ENCODE measurements around the gene ZFYVE19.

Gene ZFYVE19

DNA sequence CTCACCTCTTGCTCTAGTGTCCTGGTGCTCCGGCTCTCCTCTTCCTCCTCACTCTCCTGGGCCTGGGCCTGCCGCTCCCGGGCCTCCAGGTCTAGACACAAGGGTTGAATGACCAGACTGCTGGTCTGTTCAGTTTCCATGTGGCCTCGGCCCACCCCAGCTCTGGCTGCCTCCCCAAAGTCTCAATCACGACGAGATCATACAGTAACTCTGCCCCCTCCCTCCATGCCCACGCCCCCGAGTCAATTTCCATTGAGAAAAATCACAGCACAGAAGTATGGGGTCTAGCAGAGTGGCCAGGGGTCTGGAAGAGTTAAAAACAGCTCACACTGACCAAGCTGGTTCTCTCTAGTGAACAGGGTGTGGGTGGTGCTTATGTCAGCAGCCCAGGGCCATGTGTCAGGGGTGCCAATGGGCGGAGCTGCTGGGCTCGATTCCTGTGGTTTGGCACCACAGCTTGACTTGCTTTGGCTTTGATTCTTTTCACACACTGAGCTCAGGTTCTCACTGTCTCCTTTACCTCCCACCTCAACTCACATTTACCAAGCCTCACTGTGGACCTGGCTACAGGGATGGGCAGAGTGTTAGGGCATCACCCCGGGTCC lies 30.2 kb upstream of the ZFYVE19 start:
- peak; percentile 46 for DNase-seq

DNA sequence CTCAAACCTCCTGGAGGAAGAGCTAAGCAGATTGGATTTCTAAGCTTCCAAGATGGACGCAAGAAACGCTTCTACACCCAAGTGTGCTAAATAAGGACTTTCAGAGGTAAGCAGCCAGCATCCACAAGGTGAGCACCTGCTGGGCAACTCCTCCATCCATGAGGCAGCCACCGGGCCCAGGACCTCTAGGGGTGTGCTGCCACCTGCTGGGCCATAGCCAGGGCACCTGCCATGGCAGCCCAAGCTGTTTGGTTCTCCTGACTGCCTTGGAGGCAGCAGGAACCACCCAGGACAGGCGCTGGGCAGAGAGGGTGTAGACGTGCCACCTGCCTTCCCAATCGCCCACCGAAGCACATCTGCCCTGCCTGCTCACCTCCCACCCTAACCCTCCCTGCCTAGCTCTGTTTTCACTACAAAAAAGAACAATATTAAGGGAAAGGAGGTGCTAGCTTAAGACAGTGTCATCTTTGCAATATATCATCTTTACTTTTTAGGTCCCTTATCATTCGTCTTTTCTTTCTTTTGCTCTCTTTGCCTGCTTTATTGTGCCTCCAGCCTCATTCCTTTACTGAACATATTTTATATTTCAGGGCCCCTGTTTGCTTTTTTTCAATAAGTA lies 24.2 kb upstream of the ZFYVE19 start:
- DNase-seq: peak; percentile 83

DNA sequence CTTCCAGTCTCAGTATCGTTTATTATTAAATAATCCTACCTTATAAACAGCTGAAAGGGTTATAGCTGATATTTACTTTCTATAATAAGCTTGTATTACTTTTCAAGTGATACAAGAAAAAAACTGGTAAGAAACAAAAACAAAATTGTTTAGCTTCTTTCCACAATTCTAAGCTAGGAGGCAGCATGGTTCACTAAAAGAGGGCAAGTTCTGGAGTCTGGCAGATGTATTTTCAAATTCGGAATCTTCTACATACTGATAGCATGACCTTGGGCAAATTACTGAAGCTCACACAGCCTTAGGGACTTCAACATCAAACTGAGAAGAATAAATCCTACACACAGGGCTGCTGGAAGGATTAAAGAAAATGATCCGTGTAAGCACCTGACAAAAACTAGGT lies 21.7 kb upstream of the ZFYVE19 start:
- DNase-seq: no peak

DNA sequence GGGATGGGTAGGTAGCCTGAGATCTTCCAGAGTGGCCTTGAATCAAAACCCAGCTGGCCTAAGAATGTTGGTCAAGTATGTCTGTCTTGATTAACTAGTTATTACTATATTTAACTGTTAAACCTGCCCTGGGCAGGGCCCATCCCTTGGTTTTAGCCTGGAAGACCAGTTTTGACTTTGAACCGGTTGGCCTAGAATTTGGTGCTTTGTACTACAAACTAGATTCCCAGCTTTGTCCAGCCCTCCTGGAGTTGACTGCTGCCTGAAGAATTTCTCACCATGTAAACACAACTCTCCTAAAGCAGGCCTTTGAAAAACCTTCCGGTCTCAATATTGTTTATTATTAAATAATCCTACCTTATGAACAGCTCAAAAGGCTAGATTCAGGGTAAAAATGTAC lies 21.1 kb upstream of the ZFYVE19 start:
- DNase-seq: no peak

DNA sequence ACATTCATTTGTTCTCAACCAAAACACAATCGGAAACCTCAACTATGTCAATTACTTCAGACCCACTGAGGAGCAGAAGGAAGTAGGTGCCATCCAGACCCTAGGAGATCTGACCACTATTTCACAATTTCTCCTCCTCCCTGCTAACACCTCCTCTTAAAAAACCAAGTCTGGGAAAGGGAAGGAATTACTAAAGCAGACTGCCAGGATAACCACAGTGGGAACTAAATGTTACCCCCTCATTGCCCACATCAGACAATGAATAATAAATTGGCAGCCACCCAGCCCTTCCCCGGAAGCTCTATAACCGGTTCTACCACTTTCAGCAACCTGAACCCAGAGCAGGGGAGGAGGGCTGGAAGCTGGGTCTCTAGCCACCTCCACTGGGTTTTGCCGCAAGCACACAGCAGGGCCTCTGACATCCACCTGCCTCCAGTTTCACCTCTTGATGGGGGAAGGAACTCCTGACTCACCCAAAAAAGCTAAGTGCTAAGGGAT lies 19.5 kb upstream of the ZFYVE19 start:
- DNase-seq: peak; percentile 71

DNA sequence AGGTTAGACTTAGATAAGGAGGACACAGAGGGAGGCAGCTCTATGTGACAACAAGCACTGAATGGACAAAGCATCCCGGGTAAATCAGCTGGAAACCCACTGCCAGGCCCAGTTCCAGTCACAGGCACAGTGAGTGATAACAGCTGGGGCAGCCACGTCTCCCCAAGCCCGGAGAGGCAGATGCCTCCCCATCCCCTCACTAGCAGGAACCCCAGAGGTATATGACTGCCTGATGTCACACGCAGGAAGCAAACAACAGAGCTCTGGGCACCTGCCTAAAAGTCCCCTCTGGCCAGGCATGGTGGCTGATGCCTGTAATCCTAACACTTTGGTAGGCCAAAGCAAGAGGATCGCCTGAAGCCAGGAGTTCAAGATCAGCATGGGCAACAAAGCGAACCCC lies 18.9 kb upstream of the ZFYVE19 start:
- no peak for DNase-seq

DNA sequence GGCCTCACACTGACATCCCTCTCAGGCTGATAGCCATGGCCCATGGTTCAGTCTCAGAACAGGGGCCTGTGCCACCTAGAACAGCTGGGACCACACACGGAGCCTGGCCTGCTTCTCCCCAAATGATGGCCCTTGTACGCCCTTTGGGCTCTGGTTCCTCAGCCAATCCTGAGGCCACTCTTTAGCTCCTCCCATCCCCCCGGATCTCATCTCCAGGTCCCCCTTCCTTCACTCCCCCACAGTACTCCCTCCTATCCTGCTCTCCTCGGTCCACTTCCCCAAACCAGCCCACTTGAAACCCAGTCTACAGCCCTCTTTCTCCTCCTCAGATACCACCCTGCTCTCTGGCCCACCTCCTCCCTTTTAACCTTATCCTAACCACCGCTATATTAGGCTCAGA lies 17.8 kb upstream of the ZFYVE19 start:
- DNase-seq: no peak

DNA sequence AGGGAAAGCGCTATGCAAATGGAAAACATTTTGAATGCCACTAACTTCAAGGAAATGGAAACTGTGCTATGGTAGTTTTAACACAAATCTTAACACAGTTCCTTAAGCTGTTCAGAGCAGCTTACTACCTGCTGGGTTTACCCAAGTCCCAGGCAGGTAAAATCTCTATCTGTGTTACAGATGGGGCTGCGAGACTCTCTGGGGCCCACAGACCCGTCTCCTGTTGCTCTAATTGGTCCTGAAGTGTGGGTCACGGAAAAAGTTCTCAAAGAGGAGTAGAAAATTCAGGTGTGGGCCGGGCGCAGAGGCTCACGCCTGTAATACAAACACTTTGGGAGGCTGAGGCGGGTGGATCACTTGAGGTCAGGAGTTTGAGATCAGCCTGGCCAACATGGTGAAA lies 16.9 kb upstream of the ZFYVE19 start:
- DNase-seq: no peak

DNA sequence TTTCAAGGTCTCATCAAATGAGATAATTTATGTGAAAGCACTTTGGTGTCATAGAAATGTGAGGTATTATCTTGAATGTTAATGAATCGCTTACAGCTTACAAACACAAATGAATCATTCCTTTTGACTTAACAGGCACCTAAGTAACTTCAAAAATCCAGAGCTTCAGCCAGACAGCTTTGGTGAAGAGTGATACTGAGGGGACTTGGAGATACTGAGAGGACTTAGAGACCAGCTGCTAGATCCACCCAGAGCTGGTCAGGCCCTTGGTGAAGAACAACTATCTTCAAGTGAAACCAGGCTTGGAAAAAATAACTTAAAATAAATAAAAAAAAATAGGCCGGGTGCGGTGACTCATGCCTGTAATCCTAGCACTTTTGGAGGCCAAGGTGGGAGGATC lies 16.2 kb upstream of the ZFYVE19 start:
- DNase-seq: no peak

DNA sequence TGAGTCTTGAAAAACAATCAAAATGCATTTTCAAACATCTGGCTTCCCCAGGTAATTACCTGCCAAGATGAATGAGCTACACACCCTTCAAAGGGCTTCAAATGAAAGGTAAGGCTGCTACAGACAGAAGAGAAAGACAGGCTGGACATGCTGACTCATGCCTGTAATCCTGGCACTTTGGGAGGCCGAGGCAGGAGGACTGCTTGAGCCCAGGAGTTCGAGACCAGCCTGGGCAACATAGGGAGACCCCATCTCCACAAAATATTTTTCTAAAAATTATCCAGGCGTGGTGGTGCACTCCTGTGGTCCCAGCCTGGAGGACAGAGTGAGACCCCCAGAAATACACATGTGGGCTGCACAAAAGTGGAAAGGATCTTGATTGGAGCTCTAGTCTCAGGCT lies 14.5 kb upstream of the ZFYVE19 start:
- DNase-seq: no peak

DNA sequence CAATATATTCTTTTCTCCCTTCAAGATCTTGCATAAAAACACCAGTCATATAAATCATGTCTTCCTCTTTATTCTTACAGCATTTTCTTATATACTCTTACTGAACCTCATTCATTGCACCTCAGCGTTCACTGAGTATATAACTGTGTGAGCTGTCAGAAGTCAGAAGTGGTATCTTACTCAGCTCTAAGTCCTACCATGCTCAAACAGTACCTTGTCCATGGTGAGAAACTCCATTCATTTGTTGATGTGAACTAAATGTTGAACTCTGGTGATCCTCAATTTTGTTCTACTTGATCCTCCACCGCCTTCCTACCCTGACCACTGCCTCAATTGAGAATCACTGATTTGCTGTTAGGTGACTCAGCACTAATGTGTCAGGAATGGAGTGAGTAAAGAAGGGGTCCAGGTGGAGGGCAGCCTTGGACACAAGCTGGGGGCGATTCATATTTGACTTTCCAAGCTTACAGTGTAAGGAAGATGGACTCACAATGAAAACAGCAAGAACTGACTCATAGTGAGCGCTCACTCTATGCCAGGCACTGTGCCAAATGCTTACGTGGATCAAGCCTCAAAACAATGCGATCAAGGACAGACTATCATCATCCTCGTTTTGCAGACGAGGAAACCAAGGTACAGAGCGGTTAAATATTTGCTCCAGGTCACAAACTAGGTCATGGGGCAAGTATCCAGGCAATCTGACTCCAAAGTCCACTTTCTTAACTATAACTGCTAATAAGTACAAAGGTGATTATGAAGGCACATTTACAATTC lies 13.5 kb upstream of the ZFYVE19 start:
- DNase-seq: peak; percentile 63

DNA sequence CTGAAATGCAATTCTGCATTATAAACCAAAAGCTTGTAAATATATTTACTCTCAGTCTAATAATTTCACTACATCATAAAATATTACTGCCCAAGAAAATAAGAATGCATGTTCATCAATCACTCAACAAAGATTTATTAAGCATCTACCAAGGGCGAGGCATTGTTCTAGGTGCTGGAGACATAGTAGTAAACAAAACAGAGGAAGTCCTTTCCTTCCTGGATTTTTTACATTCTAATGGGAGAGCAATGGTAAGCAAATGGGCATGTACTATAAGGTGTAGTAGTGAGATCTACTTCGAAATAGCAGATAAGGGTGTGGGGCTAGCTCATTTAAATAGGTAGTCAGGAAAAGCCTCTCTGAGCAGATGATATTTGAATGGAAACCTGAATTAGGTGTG lies 10.8 kb upstream of the ZFYVE19 start:
- DNase-seq: no peak

DNA sequence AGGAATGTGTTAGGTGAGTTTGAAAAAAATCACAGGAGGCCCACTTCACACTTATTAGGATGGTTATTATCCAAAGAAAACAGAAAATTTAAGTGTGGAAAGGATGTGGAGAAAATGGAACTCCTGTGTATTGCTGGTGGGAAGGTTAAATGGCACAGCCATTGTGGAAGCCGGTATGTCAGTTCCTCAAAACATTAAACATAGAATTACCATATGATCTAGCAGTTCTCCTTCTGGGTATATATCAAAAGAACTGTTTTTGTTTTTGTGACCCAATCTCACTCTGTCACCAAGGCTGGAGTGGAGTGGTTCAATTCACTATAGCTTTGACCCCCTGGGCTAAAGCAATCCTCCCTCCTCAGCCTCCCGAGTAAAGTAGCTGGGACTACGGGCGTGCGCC lies 10.4 kb upstream of the ZFYVE19 start:
- no peak for DNase-seq

DNA sequence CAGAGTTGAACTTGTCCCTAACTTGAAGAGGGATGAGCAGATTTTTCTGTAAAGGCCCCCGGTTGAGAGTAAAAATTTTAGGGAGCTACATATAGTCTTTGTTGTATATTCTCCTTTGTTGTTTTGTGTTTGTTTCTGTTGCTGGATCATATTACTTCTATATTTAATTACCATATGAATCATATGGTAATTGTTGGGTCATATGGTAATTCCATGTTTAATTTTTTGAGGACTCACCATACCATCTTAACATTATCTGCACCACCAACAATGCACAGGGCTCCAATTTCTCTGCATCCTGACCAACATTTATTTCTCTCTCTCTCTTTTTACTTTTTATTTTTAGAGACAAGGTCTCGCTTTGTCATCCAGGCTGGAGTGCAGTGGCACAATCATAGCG lies 7.4 kb upstream of the ZFYVE19 start:
- DNase-seq: no peak

DNA sequence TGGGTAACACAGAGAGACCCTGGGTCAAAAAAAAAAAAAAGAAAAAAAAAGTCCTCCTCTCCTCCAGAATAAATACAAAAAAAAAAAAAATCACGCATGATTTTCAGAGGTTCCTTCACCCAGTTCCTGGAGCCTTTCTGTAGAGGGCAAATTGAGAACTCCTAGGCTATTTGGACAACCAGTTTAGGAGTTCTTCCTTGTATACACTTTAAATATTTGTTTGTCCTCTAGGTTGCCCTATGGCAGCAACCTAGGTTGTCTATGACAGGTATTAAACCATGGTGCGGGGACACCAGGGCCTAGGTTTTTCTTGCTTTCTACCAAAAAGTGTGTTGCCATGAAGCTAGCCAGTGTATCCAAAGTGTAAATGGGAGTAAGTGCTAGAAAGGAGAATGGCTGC lies 3.8 kb upstream of the ZFYVE19 start:
- no peak for DNase-seq

DNA sequence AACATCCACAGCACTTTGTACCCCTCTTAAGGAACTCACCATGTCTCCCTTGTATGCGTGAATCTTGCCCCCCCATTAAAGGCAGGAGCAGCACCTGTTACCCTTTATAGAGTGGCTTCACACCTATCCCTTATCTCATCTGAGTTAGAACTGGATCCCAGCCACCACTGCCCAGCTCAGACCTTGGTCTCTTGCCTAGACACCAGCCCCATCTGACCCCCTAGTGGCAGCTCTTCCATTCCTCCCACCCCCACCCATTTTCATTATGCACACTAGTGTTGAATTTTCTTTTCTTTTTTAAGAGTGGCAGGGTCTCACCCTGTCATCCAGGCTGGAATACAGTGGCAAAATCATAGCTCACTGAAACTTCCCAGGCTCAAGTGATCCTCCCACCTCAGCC lies 3.2 kb upstream of the ZFYVE19 start:
- no peak for DNase-seq

DNA sequence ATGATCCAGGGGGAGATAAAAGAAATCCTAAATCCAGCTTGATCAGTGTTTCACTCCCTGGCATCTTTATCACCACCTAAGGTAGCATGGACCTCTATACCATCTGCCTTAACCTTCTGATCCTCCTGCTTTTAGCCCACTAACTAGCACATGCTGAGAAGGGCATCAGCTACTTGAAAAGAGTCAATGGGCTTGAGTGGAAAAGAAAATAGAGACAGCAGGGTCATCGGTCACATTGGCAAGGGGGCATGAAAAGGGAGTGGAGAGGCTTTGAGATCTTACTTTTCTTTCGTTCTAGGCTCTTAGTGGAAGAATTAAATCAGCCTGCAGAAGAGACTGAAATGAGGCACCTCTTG lies 239 bp upstream of the ZFYVE19 start:
- no peak for DNase-seq

DNA sequence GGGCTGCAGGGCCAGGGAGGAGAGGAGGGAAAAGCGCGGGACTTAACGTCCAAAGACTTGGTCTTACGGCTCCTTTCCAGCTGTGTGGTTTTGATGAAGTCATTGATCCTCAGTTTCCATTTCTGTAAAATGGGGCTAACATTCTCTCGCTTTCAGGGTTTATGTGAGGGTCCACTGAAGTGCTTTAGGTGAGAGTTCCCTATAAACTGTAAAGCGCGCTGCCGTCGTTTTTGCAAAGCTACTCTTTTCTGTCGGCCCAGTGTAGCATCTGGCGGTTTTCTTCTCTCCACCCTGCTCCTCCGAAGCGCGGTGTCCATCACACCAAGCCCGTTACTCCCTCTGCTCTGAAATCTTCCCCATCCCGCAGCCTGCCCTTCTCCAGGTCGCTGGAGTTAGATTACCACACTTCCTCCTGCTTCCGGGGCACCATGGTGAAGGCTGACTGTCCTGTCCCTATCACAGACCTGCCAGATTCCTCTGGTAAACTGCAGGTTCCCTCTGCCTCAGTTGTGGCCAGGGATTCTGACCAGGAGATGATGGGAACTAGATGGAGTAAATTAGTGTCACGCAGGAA lies 1.1 kb downstream of the ZFYVE19 start:
- no peak for DNase-seq

DNA sequence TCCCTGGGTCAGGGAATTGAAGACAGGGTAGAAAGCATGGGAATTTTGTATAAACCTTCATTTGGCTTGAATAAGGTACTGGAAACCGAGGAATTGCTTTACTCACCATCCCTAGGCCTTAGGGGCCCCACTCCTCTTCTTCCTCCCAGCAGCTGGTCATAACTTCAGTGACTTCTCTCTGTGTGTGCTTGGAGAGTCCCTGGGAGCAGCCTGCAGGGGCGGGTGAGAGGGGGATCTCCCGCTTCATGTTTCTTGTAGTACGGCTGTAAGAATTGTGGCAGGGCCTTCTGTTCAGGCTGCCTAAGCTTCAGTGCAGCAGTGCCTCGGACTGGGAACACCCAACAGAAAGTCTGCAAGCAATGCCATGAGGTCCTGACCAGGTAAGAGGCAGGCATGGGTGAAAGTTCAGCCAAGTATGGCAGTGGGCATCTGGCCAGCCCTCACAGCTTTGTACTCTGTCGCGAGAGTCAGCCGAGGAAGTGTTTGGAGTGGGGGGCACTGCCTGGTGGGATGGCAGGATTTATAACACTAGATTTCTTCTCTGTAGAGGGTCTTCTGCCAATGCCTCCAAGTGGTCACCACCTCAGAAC lies 2.1 kb downstream of the ZFYVE19 start:
- no peak for DNase-seq

DNA sequence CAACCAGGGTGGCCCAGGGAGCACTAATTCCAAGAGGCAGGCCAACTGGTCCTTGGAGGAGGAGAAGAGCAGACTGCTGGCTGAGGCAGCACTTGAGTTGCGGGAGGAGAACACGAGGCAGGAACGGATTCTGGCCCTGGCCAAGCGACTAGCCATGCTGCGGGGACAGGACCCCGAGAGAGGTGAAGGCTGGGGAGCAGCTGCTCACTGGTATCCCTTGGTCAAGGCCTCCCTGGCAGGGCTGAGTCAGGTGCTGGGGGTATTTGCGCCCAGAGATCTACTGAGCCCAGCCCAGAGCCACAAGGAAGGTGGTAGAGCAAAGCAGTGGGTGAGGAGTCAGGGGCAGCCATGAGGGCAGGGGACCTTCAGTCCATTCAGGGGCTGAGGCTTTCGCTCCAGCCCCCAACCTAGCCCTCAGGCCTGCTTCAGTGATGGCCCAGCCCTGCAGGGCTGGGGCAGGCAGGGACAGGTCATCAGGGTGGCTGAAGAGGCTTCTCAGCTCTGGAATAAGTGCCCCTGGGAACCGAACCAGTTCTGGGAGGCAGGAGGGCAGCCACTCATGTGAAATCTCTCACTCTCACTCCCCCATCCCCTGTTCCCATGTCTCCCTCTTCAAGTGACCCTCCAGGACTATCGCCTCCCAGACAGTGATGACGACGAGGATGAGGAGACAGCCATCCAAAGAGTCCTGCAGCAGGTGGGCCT lies 6.0 kb downstream of the ZFYVE19 start:
- DNase-seq: no peak

DNA sequence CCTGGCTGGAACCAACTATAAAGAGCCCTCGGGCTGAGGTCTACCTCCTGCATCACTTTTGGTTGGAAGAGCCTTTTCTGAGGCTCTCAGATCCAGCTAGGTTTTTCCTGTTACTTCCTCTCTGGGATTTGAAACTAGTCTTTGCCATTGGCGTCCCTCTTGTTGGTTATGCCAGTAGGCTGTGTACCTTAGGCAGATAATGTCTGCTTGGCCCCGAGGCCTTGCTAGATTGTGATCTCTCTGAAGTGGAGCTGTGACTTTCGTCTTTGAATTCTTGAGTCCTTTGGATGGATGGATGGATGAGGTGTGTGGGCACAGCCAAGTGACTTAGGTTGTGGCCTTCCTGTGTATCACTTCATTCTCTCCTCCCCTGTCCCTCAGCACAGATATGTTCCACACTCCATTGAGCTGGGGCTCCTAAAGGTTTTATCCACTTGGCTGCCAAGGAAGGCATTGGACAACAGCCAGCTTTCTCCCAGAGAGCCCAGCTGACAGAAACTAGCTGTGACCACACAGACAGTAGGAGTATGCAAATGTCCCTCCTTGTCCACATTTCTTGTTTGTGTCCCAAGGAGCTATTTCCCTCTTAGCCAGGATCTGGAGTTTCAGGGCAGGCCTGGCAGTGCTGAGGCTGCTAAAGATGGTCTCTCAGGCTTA lies 8.3 kb downstream of the ZFYVE19 start:
- DNase-seq: no peak

DNA sequence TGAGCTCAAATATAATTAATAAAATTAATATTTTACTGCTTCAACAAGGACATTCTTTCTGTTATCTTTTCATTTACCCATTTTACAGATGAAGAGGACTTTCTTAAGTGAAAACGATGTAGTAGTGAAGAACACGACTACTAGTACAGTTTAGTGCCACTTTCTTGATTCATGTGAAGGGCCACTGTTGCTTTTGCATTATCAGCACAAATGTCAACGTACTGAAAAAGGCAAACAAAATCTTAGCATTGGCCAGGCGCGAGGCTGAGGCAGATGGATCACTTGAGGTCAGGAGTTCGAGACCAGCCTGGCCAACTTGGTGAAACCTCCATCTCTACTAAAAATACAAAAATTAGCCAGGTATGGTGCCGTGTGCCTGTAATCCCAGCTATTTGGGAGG lies 12.2 kb downstream of the ZFYVE19 start:
- no peak for DNase-seq

DNA sequence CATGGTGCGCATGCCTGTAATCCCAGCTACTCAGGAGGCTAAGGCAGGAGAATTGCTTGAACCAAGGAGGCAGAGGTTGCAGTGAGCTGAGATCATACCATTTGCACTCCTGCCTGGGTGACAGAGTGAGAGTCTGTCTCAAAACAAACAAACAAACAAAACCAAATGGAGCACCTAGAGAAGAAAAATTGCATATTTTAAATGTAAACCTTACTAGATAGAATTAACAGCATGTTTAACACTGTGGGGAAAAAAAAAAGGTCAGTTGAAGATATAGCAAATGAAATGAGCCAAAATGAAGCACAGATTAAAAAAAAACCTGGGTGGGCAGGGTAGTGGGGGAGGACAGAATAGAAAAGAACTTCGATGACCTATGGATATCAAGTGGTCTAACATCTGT lies 14.3 kb downstream of the ZFYVE19 start:
- DNase-seq: no peak

Measured in stimulated activated CD4-positive, alpha-beta T cell treated with anti-CD3 and anti-CD28 coated beads, Interleukin-1b, Interleukin-23, amount 100 ng/mL, for 48 hours (primary cell).